ENCODE results near the gene NEURL1B. TPM values are rescaled to one million over a fixed set of nuclear protein-coding genes. Genes with fewer than 3 reads are reported as not detected.
A peak's percentile ranks its signal among the peaks of the same experiment; 100 is the strongest.

Gene NEURL1B
- total RNA-seq, 6 experiments from 2014 or later: 4.9 to 9.8 (median 6.4) TPM

DNA sequence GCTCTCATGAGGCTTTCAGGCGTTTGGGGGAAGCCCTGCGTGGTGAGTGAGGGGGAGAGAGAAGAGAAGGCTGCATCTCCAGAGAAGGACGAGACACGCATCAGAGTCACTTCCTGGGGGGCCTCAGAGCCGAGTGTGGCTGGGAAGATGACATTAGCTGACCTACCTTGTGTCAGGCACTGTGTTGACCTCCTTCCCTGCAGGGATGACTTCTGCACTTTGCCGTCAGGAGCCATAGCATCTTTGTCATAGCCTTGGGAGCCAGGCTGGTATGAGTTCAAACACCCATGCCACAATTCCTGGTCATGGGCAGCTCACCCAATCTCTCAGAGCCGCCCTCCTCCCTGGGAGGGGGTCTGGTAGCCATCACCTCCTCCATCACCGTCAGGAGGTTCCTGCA is 17.3 kb downstream of the NEURL1B start:
- Histone ChIP-seq H3K27me3 (no peaks in the 10 kb centered on the region), H3K9me3 (no peaks in the 10 kb centered on the region), H3K27ac (peak overlapping the region in 2 of 3 donors; percentile 21 to 51), H3K4me1 (peaks cover 0 to 35% (median 14%) of the 10 kb centered on the region in 4 donors), H3K36me3 (no peaks in the 10 kb centered on the region), H3K4me3 (no peak overlapping the region)
- no peak for ATAC-seq
- no peak for DNase-seq
- WGBS (ENCODE audit: insufficient coverage, low coverage, low lambda C conversion rate, missing lambda C conversion rate): 20% methylated on average over 1 of the region's 8 CpGs
- intact Hi-C loops (cut with DNase I): no loop called here
- no peak for TF ChIP-seq POLR2A (IDR thresholded peaks at IDR 0.05)

DNA sequence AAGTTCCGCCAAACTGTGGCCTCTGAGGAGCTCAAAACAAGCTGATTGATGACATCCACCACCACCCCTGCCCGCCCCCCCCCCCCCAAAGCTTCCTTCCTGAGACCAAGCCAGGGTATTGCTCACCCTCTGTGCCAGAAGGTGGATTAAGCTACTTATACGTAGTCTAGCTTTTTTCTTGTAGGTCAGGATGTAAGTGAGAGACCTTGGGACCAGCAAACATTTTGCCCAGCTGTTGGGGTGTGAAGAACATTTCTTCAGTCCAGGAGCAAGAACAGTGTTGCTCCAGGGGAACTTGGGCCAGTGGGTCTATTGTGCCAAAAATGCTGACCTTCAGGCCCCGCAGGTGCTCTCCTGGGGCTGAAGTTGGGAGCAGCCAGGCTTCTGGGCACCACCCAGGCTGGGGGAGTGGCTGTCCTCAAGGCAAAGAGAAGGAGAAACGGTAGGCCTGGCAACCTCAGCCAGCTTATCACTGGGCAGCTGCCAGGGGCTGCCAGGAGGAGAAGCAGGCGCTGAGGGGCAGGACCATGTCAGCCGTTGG is 18.0 kb downstream of the NEURL1B start:
- DNase-seq (peak; percentile 41 to 66 (median 66)), ATAC-seq (peak; percentile 6 to 46 (median 12))
- intact Hi-C loops (cut with DNase I): no loop called here
- peak overlapping the region; percentile 67 to 70 (median 70) for H3K27ac ChIP-seq
- no peak for TF ChIP-seq POLR2A (IDR thresholded peaks at IDR 0.05)
- TF ChIP-seq, protein P1, sequence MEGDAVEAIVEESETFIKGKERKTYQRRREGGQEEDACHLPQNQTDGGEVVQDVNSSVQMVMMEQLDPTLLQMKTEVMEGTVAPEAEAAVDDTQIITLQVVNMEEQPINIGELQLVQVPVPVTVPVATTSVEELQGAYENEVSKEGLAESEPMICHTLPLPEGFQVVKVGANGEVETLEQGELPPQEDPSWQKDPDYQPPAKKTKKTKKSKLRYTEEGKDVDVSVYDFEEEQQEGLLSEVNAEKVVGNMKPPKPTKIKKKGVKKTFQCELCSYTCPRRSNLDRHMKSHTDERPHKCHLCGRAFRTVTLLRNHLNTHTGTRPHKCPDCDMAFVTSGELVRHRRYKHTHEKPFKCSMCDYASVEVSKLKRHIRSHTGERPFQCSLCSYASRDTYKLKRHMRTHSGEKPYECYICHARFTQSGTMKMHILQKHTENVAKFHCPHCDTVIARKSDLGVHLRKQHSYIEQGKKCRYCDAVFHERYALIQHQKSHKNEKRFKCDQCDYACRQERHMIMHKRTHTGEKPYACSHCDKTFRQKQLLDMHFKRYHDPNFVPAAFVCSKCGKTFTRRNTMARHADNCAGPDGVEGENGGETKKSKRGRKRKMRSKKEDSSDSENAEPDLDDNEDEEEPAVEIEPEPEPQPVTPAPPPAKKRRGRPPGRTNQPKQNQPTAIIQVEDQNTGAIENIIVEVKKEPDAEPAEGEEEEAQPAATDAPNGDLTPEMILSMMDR (IDR thresholded peaks at IDR 0.05): no peak
- H3K27me3 ChIP-seq: no peaks in the 10 kb centered on the region
- no peak overlapping the region for H3K4me3 ChIP-seq
- 47% methylated on average over 7 of the region's 7 CpGs for WGBS (ENCODE audit: insufficient coverage, low coverage, low lambda C conversion rate, missing lambda C conversion rate)
- peaks cover 0 to 35% (median 14%) of the 10 kb centered on the region in 4 donors for H3K4me1 ChIP-seq
- H3K36me3 ChIP-seq: no peaks in the 10 kb centered on the region
- H3K9me3 ChIP-seq: no peaks in the 10 kb centered on the region

DNA sequence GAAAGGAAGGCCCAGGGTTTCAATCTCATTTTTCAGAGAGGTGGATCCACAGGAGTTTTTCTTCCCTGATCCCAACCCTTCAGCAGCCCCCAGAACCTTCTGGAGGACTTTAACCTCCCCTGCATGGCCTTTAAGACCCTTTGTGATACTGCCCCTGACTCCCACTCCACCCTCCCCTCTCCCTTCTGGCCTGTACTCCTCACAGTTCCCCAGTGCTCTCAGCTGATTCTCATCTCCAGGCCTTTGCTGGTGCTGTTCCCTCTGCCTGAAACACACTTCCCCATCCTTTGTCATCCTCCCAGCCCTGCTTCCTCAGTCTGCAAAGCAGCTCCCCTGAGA is 18.5 kb downstream of the NEURL1B start:
- Histone ChIP-seq H3K9me3 (no peaks in the 10 kb centered on the region), H3K27ac (peak overlapping the region; percentile 67 to 70 (median 70)), H3K27me3 (no peaks in the 10 kb centered on the region), H3K4me1 (peaks cover 0 to 35% (median 14%) of the 10 kb centered on the region in 4 donors), H3K36me3 (no peaks in the 10 kb centered on the region), H3K4me3 (no peak overlapping the region)
- intact Hi-C loops (cut with DNase I): no loop called here
- DNase-seq: no peak
- TF ChIP-seq, protein P1 (IDR thresholded peaks at IDR 0.05): no peak
- TF ChIP-seq POLR2A (IDR thresholded peaks at IDR 0.05): peak; percentile 3
- ATAC-seq: peak in 1 of 4 donors; percentile 3

DNA sequence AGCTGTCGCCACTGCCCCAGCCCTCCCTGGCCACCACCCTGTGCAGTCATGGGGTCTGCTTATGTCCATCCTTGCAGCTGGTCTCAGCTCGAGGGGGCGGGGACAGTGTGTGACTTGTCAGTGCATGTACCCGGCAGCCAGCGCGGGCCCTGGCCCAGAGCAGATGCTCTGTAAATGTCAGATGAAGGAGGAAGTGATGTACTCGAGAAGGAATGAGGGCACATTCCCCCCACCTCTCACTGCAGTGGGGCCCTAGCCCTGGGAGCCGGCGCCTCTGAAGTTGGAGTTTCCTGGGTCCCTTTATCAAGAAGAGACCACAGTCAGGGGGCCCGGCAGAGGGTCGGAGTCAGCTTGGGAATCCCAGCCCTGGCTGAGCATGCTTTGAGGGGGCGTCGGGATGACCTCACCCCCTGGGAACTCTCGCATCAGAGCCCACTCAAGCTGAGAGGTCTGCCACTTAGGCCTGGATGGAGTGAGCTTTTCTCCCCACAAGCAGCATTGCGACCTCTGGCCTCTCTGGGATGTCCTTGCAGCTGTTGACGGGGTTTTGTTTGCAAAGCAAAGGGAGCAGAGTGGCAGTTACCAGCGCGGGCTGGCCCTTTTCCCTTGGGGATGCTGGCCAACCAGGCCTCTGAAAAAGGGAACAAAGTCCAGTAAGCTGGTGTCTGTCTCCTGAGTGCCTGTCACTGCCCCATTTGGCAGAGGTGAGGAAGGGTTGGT is 19.0 kb downstream of the NEURL1B start:
- peaks cover 0 to 35% (median 14%) of the 10 kb centered on the region in 4 donors for H3K4me1 ChIP-seq
- intact Hi-C loops (cut with DNase I): no loop called here
- WGBS (ENCODE audit: insufficient coverage, low coverage, low lambda C conversion rate, missing lambda C conversion rate): 17% methylated on average over 5 of the region's 18 CpGs
- H3K27ac ChIP-seq: peak overlapping the region; percentile 67 to 70 (median 70)
- H3K36me3 ChIP-seq: no peaks in the 10 kb centered on the region
- no peaks in the 10 kb centered on the region for H3K9me3 ChIP-seq
- DNase-seq (peak; percentile 87 to 96 (median 94)), ATAC-seq (peak; percentile 91 to 96 (median 95))
- H3K27me3 ChIP-seq: no peaks in the 10 kb centered on the region
- TF ChIP-seq, protein P1 (IDR thresholded peaks at IDR 0.05): peak; percentile 7 to 39 (median 20)
- peak; percentile 3 for TF ChIP-seq POLR2A (IDR thresholded peaks at IDR 0.05)
- H3K4me3 ChIP-seq: peak overlapping the region in 1 of 3 donors; percentile 17

DNA sequence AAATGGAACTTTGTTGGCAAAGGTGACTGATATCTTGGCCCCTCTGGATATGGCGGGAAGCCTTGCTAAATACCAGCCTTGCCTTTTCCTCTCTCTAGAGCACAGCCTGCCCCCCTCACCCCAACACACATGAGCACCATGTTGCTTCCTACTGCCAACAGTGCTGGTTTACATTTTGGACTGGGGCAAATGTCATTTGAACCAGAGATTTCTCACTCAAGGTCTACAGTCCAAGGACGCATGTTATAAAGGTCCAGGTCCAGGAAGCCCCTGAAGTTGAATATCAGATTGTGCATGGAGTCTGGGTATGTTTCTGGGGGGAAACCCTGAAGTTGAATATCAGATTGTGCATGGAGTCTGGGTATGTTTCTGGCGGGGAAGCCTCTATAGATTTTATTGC is 19.9 kb downstream of the NEURL1B start:
- WGBS (ENCODE audit: insufficient coverage, low coverage, low lambda C conversion rate, missing lambda C conversion rate): 46% methylated on average over 2 of the region's 3 CpGs
- ATAC-seq: peak in 2 of 4 donors; percentile 9 to 20
- no peaks in the 10 kb centered on the region for H3K27me3 ChIP-seq
- peaks cover 0 to 35% (median 14%) of the 10 kb centered on the region in 4 donors for H3K4me1 ChIP-seq
- H3K36me3 ChIP-seq: no peaks in the 10 kb centered on the region
- intact Hi-C loops (cut with DNase I): no loop called here
- peak overlapping the region; percentile 9 to 70 (median 67) for H3K27ac ChIP-seq
- no peaks in the 10 kb centered on the region for H3K9me3 ChIP-seq
- TF ChIP-seq, protein P1 (IDR thresholded peaks at IDR 0.05): no peak
- no peak for TF ChIP-seq POLR2A (IDR thresholded peaks at IDR 0.05)
- H3K4me3 ChIP-seq: no peak overlapping the region
- DNase-seq: no peak

Measured in right lobe of liver (tissue), 6 donors.